PC-9 (cell line): ENCODE data around the gene LAMA2. TPM values are rescaled to one million over a fixed set of nuclear protein-coding genes. Genes with fewer than 3 reads are reported as not detected.

Source experiments
- BruUV-seq: library from RNA; stranded (reverse); fragments of 400-500 nt; replicated peaks from 2 replicates; lab custom pipeline; 2021; lab: Mats Ljungman, UMichigan
- CTCF ChIA-PET: fragments of 300-600 bp; sonication (Branson Sonifier 250); formaldehyde crosslinking; loops from one replicate; lab custom pipeline; 2022; ENCODE audit warnings: antibody characterized with exemption; lab: Charles Lee
- POLR2A ChIA-PET: fragments of 300-600 bp; sonication (Branson Sonifier 250); formaldehyde crosslinking; loops from one replicate; lab custom pipeline; 2022; ENCODE audit warnings: antibody characterized with exemption; ENCODE audit not compliant: unreplicated experiment; lab: Charles Lee
- DNase-seq, 2 experiments: peaks; one replicate each; pipeline versions ENCODE4 v3.0.0 to v3.0.0-alpha.2; 2015 to 2022; ENCODE audit warnings: mixed read lengths in 1 of 2
- H2AFZ ChIP-seq: fragments of 200-600 bp; sonication (generic); 2 replicates; pipeline ENCODE4 v1.8.1; 2017; ENCODE audit warnings: antibody characterized with exemption
- H3F3A ChIP-seq: fragments of 200-600 bp; sonication (generic); 2 replicates; pipeline ENCODE4 v1.8.1; 2017; ENCODE audit warnings: antibody characterized with exemption, mild to moderate bottlenecking, low read depth; ENCODE audit not compliant: insufficient read depth
- H3K27ac ChIP-seq: fragments of 200-600 bp; sonication (generic); 2 replicates; pipeline ENCODE4 v1.6.1; 2016; ENCODE audit warnings: mixed run types
- H3K27me3 ChIP-seq: fragments of 200-600 bp; sonication (generic); 2 replicates; pipeline ENCODE4 v1.6.1; 2016; ENCODE audit warnings: low read depth, mixed run types; ENCODE audit not compliant: insufficient read depth
- H3K36me3 ChIP-seq: fragments of 200-600 bp; sonication (generic); 2 replicates; pipeline ENCODE4 v1.6.1; 2016; ENCODE audit warnings: low read depth, mixed run types
- H3K4me1 ChIP-seq: fragments of 200-600 bp; sonication (generic); replicated peaks from 2 replicates; pipeline ENCODE4 v1.6.1; 2016; ENCODE audit warnings: mixed run types; ENCODE audit not compliant: insufficient read depth
- H3K4me2 ChIP-seq: fragments of 200-600 bp; sonication (generic); 2 replicates; pipeline ENCODE4 v1.6.1; 2017; ENCODE audit warnings: mixed run types
- H3K4me3 ChIP-seq: fragments of 200-600 bp; sonication (generic); 2 replicates; pipeline ENCODE4 v1.6.1; 2016; ENCODE audit warnings: mixed run types
- H3K79me2 ChIP-seq: fragments of 200-600 bp; sonication (generic); 2 replicates; pipeline ENCODE4 v1.6.1; 2017; ENCODE audit warnings: low read depth, mixed run types
- H3K9me2 ChIP-seq: fragments of 200-600 bp; sonication (generic); 2 replicates; pipeline ENCODE4 v1.8.1; 2017; ENCODE audit warnings: mild to moderate bottlenecking; ENCODE audit not compliant: insufficient read depth
- H3K9me3 ChIP-seq: fragments of 200-600 bp; sonication (generic); 2 replicates; pipeline ENCODE4 v1.8.1; 2016; ENCODE audit warnings: low read depth; ENCODE audit not compliant: insufficient read depth
- H4K20me1 ChIP-seq: fragments of 200-600 bp; sonication (generic); 2 replicates; pipeline ENCODE4 v1.8.1; 2017; ENCODE audit not compliant: insufficient read depth
- EZH2 ChIP-seq: fragments of 200-600 bp; sonication (generic); IDR thresholded peaks from 2 replicates; pipeline ENCODE4 v1.8.0; 2017; ENCODE audit warnings: antibody characterized with exemption, low read depth
- intact Hi-C: fragments of 100-400 bp; cut with micrococcal nuclease; formaldehyde crosslinking; loops from one replicate; pipeline ENCODE4 v1.10.0; 2022; ENCODE audit not compliant: unreplicated experiment
- total RNA-seq: library from RNA; stranded (reverse); gene quantifications from 2 replicates; pipeline ENCODE4 v1.2.3, GENCODE V29; 2021
- TF ChIP-seq, protein P1 (sequence below): fragments of 200-600 bp; sonication (generic); conservative IDR thresholded peaks from 2 replicates; pipeline ENCODE4 v1.6.1; 2017; ENCODE audit warnings: mixed run types, antibody characterized with exemption, mild to moderate bottlenecking, moderate library complexity

The LAMA2 gene
- total RNA-seq, 1 experiment from 2014 or later = 2.8 TPM

DNA sequence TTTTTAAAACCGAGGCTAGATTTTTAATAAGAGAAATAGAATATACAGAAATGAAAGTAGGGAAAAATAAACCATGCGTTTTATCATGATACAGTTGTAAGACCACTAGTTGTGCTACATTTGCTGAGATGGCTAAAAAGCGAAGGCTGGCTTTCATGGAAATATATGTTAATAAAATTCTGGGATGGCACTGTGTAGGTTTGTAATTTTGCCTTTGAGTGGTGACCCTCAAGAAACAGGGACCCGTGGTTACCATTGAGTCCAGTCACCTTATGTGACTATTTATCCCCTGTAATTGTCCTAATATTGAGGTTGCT lies 593.3 kb downstream of the LAMA2 start:
- Histone ChIP-seq H3K4me1 (no peaks in the 10 kb centered on the region), H3K27me3 (no peaks in the 10 kb centered on the region), H2AFZ (no peak overlapping the region), H3K9me3 (no peaks in the 10 kb centered on the region), H3K4me2 (no peak overlapping the region), H4K20me1 (no peaks in the 10 kb centered on the region), H3K79me2 (no peaks in the 10 kb centered on the region), H3K4me3 (no peak overlapping the region), H3K36me3 (no peaks in the 10 kb centered on the region), H3K27ac (no peak overlapping the region), H3F3A (no peaks in the 10 kb centered on the region), H3K9me2 (no peaks in the 10 kb centered on the region)
- ChIA-PET CTCF (no interaction called here), POLR2A (no interaction called here)
- intact Hi-C loops = no loop called here
- no TSS peak for BruUV-seq
- TF ChIP-seq, protein P1, sequence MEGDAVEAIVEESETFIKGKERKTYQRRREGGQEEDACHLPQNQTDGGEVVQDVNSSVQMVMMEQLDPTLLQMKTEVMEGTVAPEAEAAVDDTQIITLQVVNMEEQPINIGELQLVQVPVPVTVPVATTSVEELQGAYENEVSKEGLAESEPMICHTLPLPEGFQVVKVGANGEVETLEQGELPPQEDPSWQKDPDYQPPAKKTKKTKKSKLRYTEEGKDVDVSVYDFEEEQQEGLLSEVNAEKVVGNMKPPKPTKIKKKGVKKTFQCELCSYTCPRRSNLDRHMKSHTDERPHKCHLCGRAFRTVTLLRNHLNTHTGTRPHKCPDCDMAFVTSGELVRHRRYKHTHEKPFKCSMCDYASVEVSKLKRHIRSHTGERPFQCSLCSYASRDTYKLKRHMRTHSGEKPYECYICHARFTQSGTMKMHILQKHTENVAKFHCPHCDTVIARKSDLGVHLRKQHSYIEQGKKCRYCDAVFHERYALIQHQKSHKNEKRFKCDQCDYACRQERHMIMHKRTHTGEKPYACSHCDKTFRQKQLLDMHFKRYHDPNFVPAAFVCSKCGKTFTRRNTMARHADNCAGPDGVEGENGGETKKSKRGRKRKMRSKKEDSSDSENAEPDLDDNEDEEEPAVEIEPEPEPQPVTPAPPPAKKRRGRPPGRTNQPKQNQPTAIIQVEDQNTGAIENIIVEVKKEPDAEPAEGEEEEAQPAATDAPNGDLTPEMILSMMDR = no peak
- TF ChIP-seq EZH2 = no peak
- no peak for DNase-seq

DNA sequence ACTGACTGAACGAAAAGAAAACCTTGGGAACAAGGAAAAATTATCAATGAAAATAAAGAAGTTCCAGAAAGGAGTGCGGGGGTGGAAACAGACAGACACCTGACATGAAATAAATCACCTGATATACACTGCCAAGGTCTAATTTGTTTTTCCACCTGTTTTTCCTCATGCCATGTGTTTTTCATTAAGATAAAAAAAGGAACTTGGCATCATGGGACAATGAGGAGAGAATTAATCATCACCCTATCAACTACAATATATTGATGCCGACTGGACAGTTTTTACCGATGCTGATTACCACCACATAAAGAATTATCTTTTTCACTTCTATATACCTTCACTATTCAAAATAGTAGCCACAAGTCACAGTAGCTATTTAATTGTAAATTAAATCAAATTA lies 593.9 kb downstream of the LAMA2 start:
- ChIA-PET CTCF (no interaction called here), POLR2A (no interaction called here)
- no peak overlapping the region for H3K4me2 ChIP-seq
- no TSS peak for BruUV-seq
- H3K36me3 ChIP-seq = no peaks in the 10 kb centered on the region
- no peak for DNase-seq
- no peak overlapping the region for H3K27ac ChIP-seq
- intact Hi-C loops = no loop called here
- H3K27me3 ChIP-seq = no peaks in the 10 kb centered on the region
- no peaks in the 10 kb centered on the region for H3K9me3 ChIP-seq
- H3F3A ChIP-seq = no peaks in the 10 kb centered on the region
- H3K4me3 ChIP-seq = no peak overlapping the region
- H2AFZ ChIP-seq = no peak overlapping the region
- no peaks in the 10 kb centered on the region for H3K79me2 ChIP-seq
- TF ChIP-seq, protein P1 = no peak
- TF ChIP-seq EZH2 = no peak
- no peaks in the 10 kb centered on the region for H3K4me1 ChIP-seq
- no peaks in the 10 kb centered on the region for H4K20me1 ChIP-seq
- no peaks in the 10 kb centered on the region for H3K9me2 ChIP-seq

DNA sequence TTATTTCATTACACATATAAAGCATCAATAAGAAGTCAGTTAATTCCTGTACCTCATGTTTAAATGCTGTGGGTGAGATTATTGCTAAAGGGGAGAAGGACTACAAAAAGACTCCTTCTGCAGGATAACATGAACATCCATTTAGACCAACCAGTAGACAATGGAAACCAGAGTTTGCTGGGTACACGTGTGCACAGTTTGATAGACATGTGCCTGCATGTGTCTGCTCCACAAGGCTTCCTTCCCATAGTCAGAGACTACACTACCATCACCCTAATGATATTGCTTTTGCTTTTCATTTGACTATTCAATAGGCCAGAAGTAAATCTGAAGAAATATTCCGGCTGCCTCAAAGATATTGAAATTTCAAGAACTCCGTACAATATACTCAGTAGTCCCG lies 595.4 kb downstream of the LAMA2 start:
- H2AFZ ChIP-seq = no peak overlapping the region
- H3K27me3 ChIP-seq = no peaks in the 10 kb centered on the region
- TF ChIP-seq EZH2 = no peak
- TF ChIP-seq, protein P1 = no peak
- H3K4me2 ChIP-seq = no peak overlapping the region
- no peak overlapping the region for H3K27ac ChIP-seq
- intact Hi-C loops = no loop called here
- ChIA-PET POLR2A (no interaction called here), CTCF (no interaction called here)
- no peaks in the 10 kb centered on the region for H4K20me1 ChIP-seq
- no peak overlapping the region for H3K4me3 ChIP-seq
- DNase-seq = no peak
- no peaks in the 10 kb centered on the region for H3K36me3 ChIP-seq
- H3K4me1 ChIP-seq = no peaks in the 10 kb centered on the region
- H3K9me2 ChIP-seq = no peaks in the 10 kb centered on the region
- no peaks in the 10 kb centered on the region for H3K79me2 ChIP-seq
- BruUV-seq = no TSS peak
- no peaks in the 10 kb centered on the region for H3F3A ChIP-seq
- H3K9me3 ChIP-seq = no peaks in the 10 kb centered on the region
